ENCODE measurements around the gene YTHDF1.

Gene YTHDF1

GRCh38 chr20:63210011-63210605, 5.8 kb downstream of the YTHDF1 start:
- Histone ChIP-seq H2BK15ac (ENCODE audit: low read depth, poor library complexity, severe bottlenecking) (no peak overlapping the region), H3K4me1 (ENCODE audit: control insufficient read depth, insufficient read depth, low read depth, low read length) (peaks cover 38% of the 10 kb centered on the region), H4K91ac (ENCODE audit: low read length) (no peak overlapping the region), H2BK12ac (ENCODE audit: low read length in 2 of 2) (no peak overlapping the region), H3K4me2 (ENCODE audit: low read length, poor library complexity, severe bottlenecking) (no peak overlapping the region), H2BK120ac (ENCODE audit: low read depth, low read length) (no peak overlapping the region), H4K8ac (ENCODE audit: low read length) (no peak overlapping the region), H2AFZ (ENCODE audit: low read depth, low read length) (no peak overlapping the region), H3K23ac (ENCODE audit: low read length in 2 of 2) (no peak overlapping the region), H3K79me1 (replicated peaks; ENCODE audit: low read length, poor library complexity, severe bottlenecking) (peaks cover 10% of the 10 kb centered on the region), H3K14ac (ENCODE audit: low read length in 2 of 2) (no peak overlapping the region), H3K4me3 (ENCODE audit: insufficient read depth in 1 of 2, low read depth in 1 of 2, low read length in 2 of 2) (no peak overlapping the region), H3K9ac (ENCODE audit: low read length) (no peak overlapping the region), H3K18ac (ENCODE audit: low read depth in 1 of 2, low read length in 2 of 2) (no peak overlapping the region), H2BK5ac (ENCODE audit: low read depth, low read length, poor library complexity, severe bottlenecking) (no peak overlapping the region), H3K27ac (ENCODE audit: low read length, poor library complexity, severe bottlenecking) (no peak overlapping the region), H3K27me3 (ENCODE audit: control insufficient read depth in 1 of 2, insufficient read depth in 1 of 2, low read length in 2 of 2) (no peaks in the 10 kb centered on the region), H2AK5ac (ENCODE audit: low read length, severe bottlenecking) (no peak overlapping the region), H3K9me3 (ENCODE audit: control insufficient read depth, low read length) (no peaks in the 10 kb centered on the region), H3K36me3 (ENCODE audit: control insufficient read depth in 1 of 2, insufficient read depth in 2 of 2, low read depth in 1 of 2, low read length in 2 of 2) (peaks cover 52 to 84% of the 10 kb centered on the region in 2 experiments), H3K4ac (ENCODE audit: low read depth in 1 of 2, low read length in 2 of 2) (no peak overlapping the region)
- 95% methylated on average over 11 of the region's 11 CpGs for WGBS
- DNase-seq = no peak

- Histone ChIP-seq H3K27ac (ENCODE audit: low read length, poor library complexity, severe bottlenecking) (no peak overlapping the region), H3K9me3 (ENCODE audit: control insufficient read depth, low read length) (no peaks in the 10 kb centered on the region), H2AK5ac (ENCODE audit: low read length, severe bottlenecking) (no peak overlapping the region), H3K18ac (ENCODE audit: low read depth in 1 of 2, low read length in 2 of 2) (no peak overlapping the region), H3K36me3 (ENCODE audit: control insufficient read depth in 1 of 2, insufficient read depth in 2 of 2, low read depth in 1 of 2, low read length in 2 of 2) (peaks cover 68 to 85% of the 10 kb centered on the region in 2 experiments), H3K27me3 (ENCODE audit: control insufficient read depth in 1 of 2, insufficient read depth in 1 of 2, low read length in 2 of 2) (no peaks in the 10 kb centered on the region), H2BK120ac (ENCODE audit: low read depth, low read length) (no peak overlapping the region), H3K4me3 (ENCODE audit: insufficient read depth in 1 of 2, low read depth in 1 of 2, low read length in 2 of 2) (no peak overlapping the region), H3K79me1 (replicated peaks; ENCODE audit: low read length, poor library complexity, severe bottlenecking) (peaks cover 18% of the 10 kb centered on the region), H2AFZ (ENCODE audit: low read depth, low read length) (no peak overlapping the region), H3K23ac (ENCODE audit: low read length in 2 of 2) (no peak overlapping the region), H3K4me1 (ENCODE audit: control insufficient read depth, insufficient read depth, low read depth, low read length) (peaks cover 37% of the 10 kb centered on the region), H3K4ac (ENCODE audit: low read depth in 1 of 2, low read length in 2 of 2) (no peak overlapping the region), H4K91ac (ENCODE audit: low read length) (no peak overlapping the region), H2BK5ac (ENCODE audit: low read depth, low read length, poor library complexity, severe bottlenecking) (no peak overlapping the region), H3K4me2 (ENCODE audit: low read length, poor library complexity, severe bottlenecking) (no peak overlapping the region), H3K14ac (ENCODE audit: low read length in 2 of 2) (no peak overlapping the region), H3K9ac (ENCODE audit: low read length) (peak overlapping the region; percentile 26), H4K8ac (ENCODE audit: low read length) (no peak overlapping the region), H2BK15ac (ENCODE audit: low read depth, poor library complexity, severe bottlenecking) (no peak overlapping the region), H2BK12ac (ENCODE audit: low read length in 2 of 2) (no peak overlapping the region)
- DNase-seq = no peak
- WGBS = 96% methylated on average over 6 of the region's 6 CpGs
Observed at GRCh38 chr20:63208346-63208909, 7.5 kb downstream of the YTHDF1 start.

DNA sequence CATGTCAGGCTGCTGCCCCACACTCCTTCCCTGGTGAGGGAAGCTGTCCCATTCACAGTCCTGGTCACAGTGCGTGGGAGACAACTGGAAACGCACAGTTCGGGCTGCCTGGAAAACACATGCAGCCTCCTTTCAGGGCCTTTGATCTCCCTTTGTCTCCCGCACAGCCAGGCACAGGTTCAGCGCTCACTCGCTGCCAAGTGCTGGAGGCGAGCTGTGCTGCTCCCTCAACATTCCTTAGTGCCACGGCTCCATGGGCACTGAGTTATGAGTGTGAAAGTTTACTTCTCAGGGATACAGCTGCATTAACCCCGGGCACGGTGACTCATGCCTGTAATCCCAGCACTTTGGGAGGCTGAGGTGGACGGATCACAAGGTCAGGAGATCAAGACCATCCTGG, 9.1 kb downstream of the YTHDF1 start:
- Histone ChIP-seq H2BK15ac (ENCODE audit: low read depth, poor library complexity, severe bottlenecking) (no peak overlapping the region), H2BK120ac (ENCODE audit: low read depth, low read length) (no peak overlapping the region), H3K9me3 (ENCODE audit: control insufficient read depth, low read length) (no peaks in the 10 kb centered on the region), H3K4ac (ENCODE audit: low read depth in 1 of 2, low read length in 2 of 2) (no peak overlapping the region), H2BK12ac (ENCODE audit: low read length in 2 of 2) (no peak overlapping the region), H3K4me1 (ENCODE audit: control insufficient read depth, insufficient read depth, low read depth, low read length) (peaks cover 26% of the 10 kb centered on the region), H3K23ac (ENCODE audit: low read length in 2 of 2) (no peak overlapping the region), H3K4me2 (ENCODE audit: low read length, poor library complexity, severe bottlenecking) (no peak overlapping the region), H3K9ac (ENCODE audit: low read length) (no peak overlapping the region), H2AK5ac (ENCODE audit: low read length, severe bottlenecking) (no peak overlapping the region), H3K27ac (ENCODE audit: low read length, poor library complexity, severe bottlenecking) (peak overlapping the region; percentile 13), H2BK5ac (ENCODE audit: low read depth, low read length, poor library complexity, severe bottlenecking) (no peak overlapping the region), H3K79me1 (replicated peaks; ENCODE audit: low read length, poor library complexity, severe bottlenecking) (peaks cover 25% of the 10 kb centered on the region), H2AFZ (ENCODE audit: low read depth, low read length) (no peak overlapping the region), H4K8ac (ENCODE audit: low read length) (no peak overlapping the region), H3K14ac (ENCODE audit: low read length in 2 of 2) (no peak overlapping the region), H3K27me3 (ENCODE audit: control insufficient read depth in 1 of 2, insufficient read depth in 1 of 2, low read length in 2 of 2) (no peaks in the 10 kb centered on the region), H4K91ac (ENCODE audit: low read length) (no peak overlapping the region), H3K18ac (ENCODE audit: low read depth in 1 of 2, low read length in 2 of 2) (no peak overlapping the region), H3K4me3 (ENCODE audit: insufficient read depth in 1 of 2, low read depth in 1 of 2, low read length in 2 of 2) (no peak overlapping the region), H3K36me3 (ENCODE audit: control insufficient read depth in 1 of 2, insufficient read depth in 2 of 2, low read depth in 1 of 2, low read length in 2 of 2) (peaks cover 68 to 85% of the 10 kb centered on the region in 2 experiments)
- WGBS = 50% methylated on average over 11 of the region's 11 CpGs
- peak; percentile 49 for DNase-seq

DNA sequence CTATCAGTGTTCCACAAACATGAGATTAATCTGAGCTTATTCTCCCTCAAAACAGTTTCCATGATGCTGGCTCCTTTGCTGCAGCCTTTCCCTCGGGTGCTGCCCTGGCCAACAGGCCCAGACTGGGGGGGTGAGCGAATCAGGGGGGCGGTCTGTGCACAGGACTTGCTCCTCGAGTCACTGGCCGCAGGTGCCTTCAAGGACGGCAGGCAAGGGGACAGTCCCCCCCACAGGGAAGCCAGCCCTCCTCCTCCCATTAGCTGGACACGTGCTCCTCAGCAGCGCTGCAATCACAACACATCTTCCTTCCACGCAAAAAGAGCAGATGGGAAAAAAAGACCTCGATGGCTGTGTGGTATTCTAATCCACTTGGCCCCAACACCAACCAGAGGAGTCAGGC, 10.0 kb downstream of the YTHDF1 start:
- no peak overlapping the region for H4K91ac ChIP-seq (ENCODE audit: low read length)
- H3K4me2 ChIP-seq (ENCODE audit: low read length, poor library complexity, severe bottlenecking) = no peak overlapping the region
- no peak overlapping the region for H2AK5ac ChIP-seq (ENCODE audit: low read length, severe bottlenecking)
- no peak overlapping the region for H2BK12ac ChIP-seq (ENCODE audit: low read length in 2 of 2)
- no peak overlapping the region for H3K18ac ChIP-seq (ENCODE audit: low read depth in 1 of 2, low read length in 2 of 2)
- H3K23ac ChIP-seq (ENCODE audit: low read length in 2 of 2) = no peak overlapping the region
- H3K9me3 ChIP-seq (ENCODE audit: control insufficient read depth, low read length) = no peaks in the 10 kb centered on the region
- H3K4ac ChIP-seq (ENCODE audit: low read depth in 1 of 2, low read length in 2 of 2) = no peak overlapping the region
- no peaks in the 10 kb centered on the region for H3K27me3 ChIP-seq (ENCODE audit: control insufficient read depth in 1 of 2, insufficient read depth in 1 of 2, low read length in 2 of 2)
- no peak overlapping the region for H2BK120ac ChIP-seq (ENCODE audit: low read depth, low read length)
- H3K4me1 ChIP-seq (ENCODE audit: control insufficient read depth, insufficient read depth, low read depth, low read length) = peaks cover 26% of the 10 kb centered on the region
- H2BK15ac ChIP-seq (ENCODE audit: low read depth, poor library complexity, severe bottlenecking) = no peak overlapping the region
- no peak overlapping the region for H2AFZ ChIP-seq (ENCODE audit: low read depth, low read length)
- H3K4me3 ChIP-seq (ENCODE audit: insufficient read depth in 1 of 2, low read depth in 1 of 2, low read length in 2 of 2) = no peak overlapping the region
- WGBS = 98% methylated on average over 10 of the region's 10 CpGs
- H3K36me3 ChIP-seq (ENCODE audit: control insufficient read depth in 1 of 2, insufficient read depth in 2 of 2, low read depth in 1 of 2, low read length in 2 of 2) = peaks cover 68 to 85% of the 10 kb centered on the region in 2 experiments
- H4K8ac ChIP-seq (ENCODE audit: low read length) = no peak overlapping the region
- H3K79me1 ChIP-seq (replicated peaks; ENCODE audit: low read length, poor library complexity, severe bottlenecking) = peaks cover 26% of the 10 kb centered on the region
- no peak overlapping the region for H2BK5ac ChIP-seq (ENCODE audit: low read depth, low read length, poor library complexity, severe bottlenecking)
- no peak overlapping the region for H3K27ac ChIP-seq (ENCODE audit: low read length, poor library complexity, severe bottlenecking)
- no peak for DNase-seq
- no peak overlapping the region for H3K14ac ChIP-seq (ENCODE audit: low read length in 2 of 2)
- no peak overlapping the region for H3K9ac ChIP-seq (ENCODE audit: low read length)

Data from mesenchymal stem cell (in vitro differentiated cells and primary cell).